GM18858 (cell line): ENCODE results near the gene PTPN13.
"Not testable (repeated sequence)": the region's sequence is repeated elsewhere in the genome, so short reads cannot be mapped to it uniquely, and the experiment has no call there.

ENCODE experiments used
- ATAC-seq: cut with Tn5 transposase; IDR thresholded peaks from one replicate; pipeline ENCODE4 v1.9.1; 2021; ENCODE audit not compliant: unreplicated experiment

Gene PTPN13

GRCh38 chr4:86641516-86642090, 47.5 kb downstream of the PTPN13 start:
- ATAC-seq, result no peak

GRCh38 chr4:86644892-86645291, 50.8 kb downstream of the PTPN13 start:
- no peak for ATAC-seq

- no peak for ATAC-seq
Observed at GRCh38 chr4:86652332-86652932, 58.3 kb downstream of the PTPN13 start.

GRCh38 chr4:86653237-86653865, 59.2 kb downstream of the PTPN13 start:
- no peak for ATAC-seq

GRCh38 chr4:86656781-86657180, 62.7 kb downstream of the PTPN13 start:
- not testable (repeated sequence) for ATAC-seq

GRCh38 chr4:86657382-86657781, 63.3 kb downstream of the PTPN13 start:
- no peak for ATAC-seq

GRCh38 chr4:86657910-86658309, 63.8 kb downstream of the PTPN13 start:
- ATAC-seq, result peak; percentile 46

GRCh38 chr4:86660401-86660800, 66.3 kb downstream of the PTPN13 start:
- no peak for ATAC-seq

- ATAC-seq, result no peak
Observed at GRCh38 chr4:86661006-86661405, 66.9 kb downstream of the PTPN13 start.

GRCh38 chr4:86661418-86661817, 67.3 kb downstream of the PTPN13 start:
- ATAC-seq, result no peak

GRCh38 chr4:86664959-86665358, 70.8 kb downstream of the PTPN13 start:
- no peak for ATAC-seq

GRCh38 chr4:86670298-86670697, 76.2 kb downstream of the PTPN13 start:
- no peak for ATAC-seq

- no peak for ATAC-seq
Observed at GRCh38 chr4:86670756-86671155, 76.6 kb downstream of the PTPN13 start.

GRCh38 chr4:86675548-86675947, 81.4 kb downstream of the PTPN13 start:
- ATAC-seq, result no peak

- no peak for ATAC-seq
Observed at GRCh38 chr4:86678796-86679195, 84.7 kb downstream of the PTPN13 start.

GRCh38 chr4:86679441-86679840, 85.3 kb downstream of the PTPN13 start:
- no peak for ATAC-seq

GRCh38 chr4:86683167-86683566, 89.1 kb downstream of the PTPN13 start:
- ATAC-seq, result no peak

- no peak for ATAC-seq
Observed at GRCh38 chr4:86683983-86684382, 89.9 kb downstream of the PTPN13 start.

- ATAC-seq, result no peak
Observed at GRCh38 chr4:86685401-86685800, 91.3 kb downstream of the PTPN13 start.

GRCh38 chr4:86686741-86687140, 92.6 kb downstream of the PTPN13 start:
- no peak for ATAC-seq

- ATAC-seq, result no peak
Observed at GRCh38 chr4:86688026-86688425, 93.9 kb downstream of the PTPN13 start.

- no peak for ATAC-seq
Observed at GRCh38 chr4:86704601-86705000, 110.5 kb downstream of the PTPN13 start.
